Activated CD8-positive, alpha-beta T cell treated with anti-CD3 and anti-CD28 coated beads, Interleukin-2, amount 10 ng/mL, durations not matched to agents 7 days and 5 days (primary cell): ENCODE data around the gene GAS7. TPM values are rescaled to one million over a fixed set of nuclear protein-coding genes. Genes with fewer than 3 reads are reported as not detected.
A peak's percentile ranks its signal among the peaks of the same experiment; 100 is the strongest.

Experiments used
- ATAC-seq: fragments of 150-1000 bp; cut with Tn5 transposase; one replicate; pipeline ENCODE4 v1.10.0; 2021; ENCODE audit warnings: moderate library complexity
- CTCF ChIA-PET: fragments of 350-600 bp; sonication (Branson Sonifier 250); formaldehyde crosslinking; loops from one replicate; lab custom pipeline; 2021; ENCODE audit warnings: antibody characterized with exemption; lab: Charles Lee
- POLR2A ChIA-PET: fragments of 350-600 bp; sonication (Branson Sonifier 250); formaldehyde crosslinking; loops from one replicate; lab custom pipeline; 2021; ENCODE audit warnings: antibody characterized with exemption; lab: Charles Lee
- DNase-seq: peaks from one replicate; pipeline ENCODE4 v3.0.0-alpha.2; 2020
- H3K27ac Mint-ChIP-seq: one replicate; pipeline ENCODE4 v1.8.0; 2021; ENCODE audit warnings: mild to moderate bottlenecking, mixed read lengths
- H3K27me3 Mint-ChIP-seq: one replicate; pipeline ENCODE4 v1.8.0; 2021; ENCODE audit warnings: low read depth, mixed read lengths
- H3K36me3 Mint-ChIP-seq: one replicate; pipeline ENCODE4 v1.8.0; 2021; ENCODE audit warnings: low read depth, mixed read lengths
- H3K4me1 Mint-ChIP-seq: one replicate; pipeline ENCODE4 v1.8.0; 2021; ENCODE audit warnings: low read depth, mixed read lengths
- H3K4me3 Mint-ChIP-seq: one replicate; pipeline ENCODE4 v1.8.0; 2021; ENCODE audit warnings: mild to moderate bottlenecking, mixed read lengths
- H3K9me3 Mint-ChIP-seq: one replicate; pipeline ENCODE4 v1.8.0; 2022; ENCODE audit warnings: mixed read lengths; ENCODE audit not compliant: insufficient read depth
- total RNA-seq, 2 experiments: library from RNA; stranded (reverse); gene quantifications; one replicate each; pipeline ENCODE4 v1.2.3, GENCODE V29; 2021

Gene GAS7
- total RNA-seq, 2 experiments from 2014 or later, result 0.61 to 1.6 TPM

DNA sequence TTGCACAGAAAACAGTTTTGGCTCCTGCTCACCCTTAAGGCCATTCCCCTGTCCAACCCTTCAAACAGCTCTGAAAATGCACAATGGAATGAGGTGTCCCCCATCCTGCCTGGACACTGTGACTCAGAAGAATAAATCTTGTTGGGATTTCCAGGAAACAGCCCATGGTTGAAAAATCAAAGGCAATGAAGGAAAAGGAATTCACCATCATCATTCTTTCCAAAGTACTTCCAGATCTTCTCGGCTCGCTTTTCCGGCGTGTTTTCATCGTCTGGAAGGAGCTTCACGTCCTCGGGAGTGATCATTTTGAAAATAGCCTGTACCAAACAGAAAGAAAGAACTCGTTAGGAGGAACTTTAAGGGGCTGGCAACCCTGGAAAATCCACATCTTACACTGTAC lies 297.6 kb downstream of the GAS7 start:
- DNase-seq, result no peak
- no peak for ATAC-seq
- CTCF ChIA-PET, result no interaction called here
- no peaks in the 10 kb centered on the region for H3K36me3 Mint-ChIP-seq
- H3K4me3 Mint-ChIP-seq, result no peak overlapping the region
- H3K9me3 Mint-ChIP-seq, result no peaks in the 10 kb centered on the region
- POLR2A ChIA-PET, result no interaction called here
- no peaks in the 10 kb centered on the region for H3K27me3 Mint-ChIP-seq
- H3K27ac Mint-ChIP-seq, result no peak overlapping the region
- no peaks in the 10 kb centered on the region for H3K4me1 Mint-ChIP-seq

DNA sequence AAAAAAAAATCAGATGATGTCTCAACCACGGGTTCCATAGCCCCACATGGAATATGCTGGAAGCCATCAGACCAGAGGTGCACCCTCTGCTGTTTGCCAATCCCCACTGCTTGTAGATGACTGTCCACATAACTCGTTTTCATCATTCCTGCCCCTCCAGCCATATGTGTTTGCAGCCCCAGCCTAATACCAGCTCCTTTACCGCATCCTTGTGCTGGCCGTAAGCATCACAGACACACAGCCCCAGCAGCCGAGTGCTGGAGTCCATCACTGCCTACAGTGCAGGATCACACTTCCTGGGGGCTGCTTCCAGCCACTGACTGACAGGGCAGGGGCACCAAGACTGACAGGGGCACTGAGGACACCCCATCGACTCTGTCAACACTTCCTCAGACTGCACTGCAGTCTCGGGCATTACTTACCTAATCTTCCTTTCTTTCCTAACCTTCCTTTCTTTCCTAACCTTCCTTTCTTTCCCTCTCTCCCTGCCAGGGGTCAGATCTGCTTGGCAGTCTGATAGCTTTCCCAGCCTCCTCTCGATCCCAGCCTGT lies 298.3 kb downstream of the GAS7 start:
- no peaks in the 10 kb centered on the region for H3K9me3 Mint-ChIP-seq
- H3K4me3 Mint-ChIP-seq, result no peak overlapping the region
- ATAC-seq, result no peak
- ChIA-PET POLR2A (no interaction called here), CTCF (no interaction called here)
- no peaks in the 10 kb centered on the region for H3K27me3 Mint-ChIP-seq
- no peak for DNase-seq
- H3K4me1 Mint-ChIP-seq, result no peaks in the 10 kb centered on the region
- H3K36me3 Mint-ChIP-seq, result no peaks in the 10 kb centered on the region
- no peak overlapping the region for H3K27ac Mint-ChIP-seq

DNA sequence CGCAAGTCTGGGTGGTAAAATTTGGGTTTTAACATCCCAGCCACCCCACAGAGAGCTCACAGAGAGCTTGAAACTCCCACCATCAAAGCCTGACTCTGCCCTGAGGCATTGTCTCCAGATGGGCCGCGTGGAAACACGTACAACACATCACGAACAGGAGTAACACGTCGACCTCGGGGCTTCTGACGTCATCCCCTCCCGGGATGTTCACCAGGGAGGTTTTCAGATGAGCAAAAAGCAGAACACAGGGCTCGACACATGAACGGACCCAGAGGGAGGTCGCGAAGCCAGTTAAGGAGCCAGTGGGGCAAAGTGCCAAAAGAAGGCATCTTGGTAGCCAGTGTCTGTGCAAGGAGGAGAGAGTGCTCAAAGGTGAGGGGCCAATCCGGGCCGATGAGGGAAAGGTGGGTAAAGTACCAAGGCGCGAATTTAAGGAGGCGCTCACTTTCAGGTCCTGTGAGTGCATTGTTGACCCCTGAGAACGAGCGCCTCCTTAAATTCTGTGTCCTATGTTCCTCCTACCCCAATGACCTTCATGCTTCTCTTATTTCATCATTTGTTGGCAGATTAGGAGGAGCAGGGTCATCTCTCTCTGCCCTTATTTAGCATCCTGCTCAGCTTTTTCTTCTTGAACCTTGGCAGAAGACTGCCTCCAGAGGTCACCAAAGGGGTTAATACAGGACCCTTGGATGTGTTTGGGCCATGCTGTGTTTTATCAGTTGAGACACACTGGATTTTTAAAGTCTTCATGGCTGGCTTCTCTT lies 298.9 kb downstream of the GAS7 start:
- ATAC-seq (no peak), DNase-seq (no peak)
- Mint-ChIP-seq H3K4me3 (no peak overlapping the region), H3K36me3 (no peaks in the 10 kb centered on the region), H3K9me3 (no peaks in the 10 kb centered on the region), H3K4me1 (no peaks in the 10 kb centered on the region), H3K27ac (no peak overlapping the region), H3K27me3 (no peaks in the 10 kb centered on the region)
- ChIA-PET POLR2A (no interaction called here), CTCF (no interaction called here)

DNA sequence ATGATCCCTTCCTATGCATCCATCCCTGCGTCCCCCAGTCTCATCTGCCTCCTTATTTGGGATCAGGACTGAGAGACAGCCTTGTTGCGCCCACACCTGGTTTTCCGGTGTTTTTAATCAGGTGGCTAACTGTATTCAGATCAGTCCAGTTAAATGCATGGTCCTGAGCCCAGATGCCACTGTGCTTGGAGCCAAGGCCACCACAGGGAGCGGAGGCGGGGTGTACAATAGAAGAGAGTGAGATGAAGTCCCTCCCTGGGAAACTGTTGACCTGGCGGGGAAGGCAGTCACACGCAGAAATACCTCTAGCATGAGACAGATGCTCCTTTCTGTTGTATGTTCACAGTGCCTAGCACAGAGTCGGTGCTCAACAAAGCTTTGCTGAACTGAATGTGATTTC lies 299.6 kb downstream of the GAS7 start:
- Mint-ChIP-seq H3K27ac (no peak overlapping the region), H3K36me3 (no peaks in the 10 kb centered on the region), H3K4me1 (no peaks in the 10 kb centered on the region), H3K27me3 (no peaks in the 10 kb centered on the region), H3K9me3 (no peaks in the 10 kb centered on the region), H3K4me3 (no peak overlapping the region)
- ATAC-seq (no peak), DNase-seq (no peak)
- CTCF ChIA-PET, result no interaction called here
- POLR2A ChIA-PET, result no interaction called here

DNA sequence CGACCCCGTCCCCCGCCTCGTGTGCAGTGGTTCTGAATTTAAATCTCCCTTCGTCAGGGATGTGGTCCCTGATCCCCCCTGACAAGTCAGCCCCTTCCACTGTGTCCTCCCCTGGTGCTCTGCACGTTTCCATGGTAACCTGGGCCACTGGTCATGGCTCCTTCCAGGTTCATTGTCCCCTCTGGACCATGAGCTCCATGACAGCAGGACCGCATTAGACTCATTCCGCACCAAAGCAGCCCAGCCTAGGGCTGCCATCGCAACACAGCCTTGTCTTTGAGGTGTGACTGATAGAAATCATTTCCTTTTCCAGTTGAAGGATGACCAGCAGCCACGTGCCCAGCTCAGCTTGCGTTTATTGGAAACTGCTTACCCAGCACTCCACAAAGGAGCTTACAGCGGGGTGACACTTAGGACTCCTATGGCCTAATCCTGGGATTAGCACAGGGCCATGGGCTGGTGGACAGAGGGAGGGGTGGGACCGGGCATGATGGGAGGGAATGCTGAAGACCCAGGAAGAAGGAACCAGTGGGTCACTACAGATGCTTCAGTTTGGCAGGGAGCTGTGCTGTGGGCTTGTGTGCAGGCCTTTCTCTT lies 300.9 kb downstream of the GAS7 start:
- Mint-ChIP-seq H3K4me1 (no peaks in the 10 kb centered on the region), H3K9me3 (no peaks in the 10 kb centered on the region), H3K4me3 (no peak overlapping the region), H3K27me3 (peaks cover 4% of the 10 kb centered on the region), H3K27ac (no peak overlapping the region), H3K36me3 (no peaks in the 10 kb centered on the region)
- POLR2A ChIA-PET, result no interaction called here
- DNase-seq (no peak), ATAC-seq (no peak)
- CTCF ChIA-PET, result no interaction called here

DNA sequence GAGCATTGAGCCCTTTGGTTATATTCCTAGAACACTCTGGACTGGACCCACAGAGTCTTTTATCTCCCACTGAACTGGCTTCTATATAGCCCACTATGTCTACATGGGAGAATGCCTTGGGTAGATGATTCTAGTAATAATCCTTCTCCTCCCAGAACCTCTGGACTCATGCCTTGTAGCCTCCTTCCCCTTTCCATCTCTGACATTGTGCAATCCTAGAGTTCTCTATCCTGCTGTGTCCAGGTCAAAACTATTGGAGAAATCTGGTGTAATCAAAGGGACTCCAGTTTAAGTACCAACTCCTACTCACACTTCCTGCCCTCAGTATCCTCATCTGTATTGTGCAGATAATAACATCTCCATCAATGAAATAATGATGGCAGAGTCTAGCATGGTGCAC lies 302.5 kb downstream of the GAS7 start:
- Mint-ChIP-seq H3K27me3 (peaks cover 4% of the 10 kb centered on the region), H3K4me3 (no peak overlapping the region), H3K4me1 (no peaks in the 10 kb centered on the region), H3K36me3 (no peaks in the 10 kb centered on the region), H3K27ac (no peak overlapping the region), H3K9me3 (no peaks in the 10 kb centered on the region)
- POLR2A ChIA-PET, result no interaction called here
- DNase-seq, result no peak
- CTCF ChIA-PET, result no interaction called here
- ATAC-seq, result no peak

DNA sequence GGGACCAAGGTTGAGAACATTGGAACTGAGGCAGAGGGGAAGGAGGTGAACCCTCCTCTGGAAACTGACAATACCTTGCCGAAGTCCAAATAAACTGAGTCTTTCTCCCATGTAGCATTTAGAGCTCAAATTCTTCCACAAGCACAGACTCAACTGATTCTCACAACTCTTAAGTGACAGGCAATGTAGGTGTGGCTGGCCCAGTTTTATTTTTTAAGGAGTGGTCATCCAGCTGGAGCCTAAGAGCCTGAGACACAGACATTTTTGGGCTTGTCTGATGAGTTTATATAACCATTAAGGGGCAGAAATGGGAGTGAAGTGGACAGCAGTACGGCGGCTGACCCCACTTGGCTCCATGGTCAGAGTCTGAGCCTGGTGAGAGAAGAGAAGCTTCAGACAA lies 304.2 kb downstream of the GAS7 start:
- ATAC-seq (no peak), DNase-seq (no peak)
- ChIA-PET POLR2A (no interaction called here), CTCF (no interaction called here)
- H3K27me3 Mint-ChIP-seq, result peaks cover 4% of the 10 kb centered on the region
- no peak overlapping the region for H3K27ac Mint-ChIP-seq
- H3K4me3 Mint-ChIP-seq, result no peak overlapping the region
- no peaks in the 10 kb centered on the region for H3K9me3 Mint-ChIP-seq
- H3K4me1 Mint-ChIP-seq, result no peaks in the 10 kb centered on the region
- H3K36me3 Mint-ChIP-seq, result no peaks in the 10 kb centered on the region

DNA sequence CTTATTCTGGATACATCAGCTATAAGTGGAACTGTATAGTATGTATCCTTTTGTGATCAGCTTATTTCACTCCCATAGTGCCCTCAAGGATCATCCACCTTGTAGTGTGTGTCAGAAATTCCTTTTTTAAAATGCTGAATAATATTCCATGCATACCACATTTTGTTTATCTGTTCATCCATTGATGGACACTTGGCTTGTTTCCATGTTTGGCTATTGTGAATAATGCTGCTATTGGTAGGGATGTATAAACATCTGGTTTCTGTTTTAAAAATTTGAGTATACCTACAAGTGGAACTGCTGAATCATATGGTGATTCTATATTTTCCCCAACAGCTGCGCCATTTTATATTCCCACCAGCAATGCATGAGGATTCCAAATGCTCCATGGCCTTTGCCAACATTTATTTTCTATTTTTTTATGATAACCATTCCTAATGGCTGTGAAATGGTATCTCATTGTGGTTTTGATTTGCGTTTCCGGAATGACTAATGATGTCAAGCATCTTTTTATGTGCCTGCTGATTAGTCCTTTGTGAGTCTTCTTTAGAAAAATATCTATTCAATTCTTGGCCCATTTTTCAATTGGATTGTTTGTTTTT lies 304.9 kb downstream of the GAS7 start:
- Mint-ChIP-seq H3K27ac (no peak overlapping the region), H3K36me3 (no peaks in the 10 kb centered on the region), H3K9me3 (no peaks in the 10 kb centered on the region), H3K27me3 (peaks cover 4% of the 10 kb centered on the region), H3K4me1 (no peaks in the 10 kb centered on the region), H3K4me3 (no peak overlapping the region)
- ChIA-PET CTCF (no interaction called here), POLR2A (no interaction called here)
- ATAC-seq, result no peak
- no peak for DNase-seq

DNA sequence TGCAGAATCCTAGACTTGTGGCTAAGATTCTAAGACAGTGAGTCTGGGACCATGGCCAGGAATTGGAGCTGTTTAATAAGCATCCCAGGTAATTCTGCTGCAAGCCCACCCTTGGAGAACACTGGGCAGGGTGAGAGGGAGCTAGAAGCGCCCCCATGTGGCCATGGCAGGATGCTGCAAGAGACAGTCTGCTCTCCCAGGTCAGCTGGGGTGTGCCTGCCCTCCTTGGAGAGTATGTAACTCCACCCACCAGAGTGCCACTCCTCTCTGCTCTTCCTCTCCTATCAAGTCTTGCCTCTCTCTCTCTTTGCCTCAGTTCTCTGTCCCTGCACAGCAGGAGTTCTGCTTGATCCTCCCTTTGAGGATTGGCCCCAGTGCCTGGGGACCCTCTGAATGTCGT lies 308.3 kb downstream of the GAS7 start:
- Mint-ChIP-seq H3K36me3 (no peaks in the 10 kb centered on the region), H3K9me3 (no peaks in the 10 kb centered on the region), H3K4me3 (no peak overlapping the region), H3K27ac (no peak overlapping the region), H3K4me1 (no peaks in the 10 kb centered on the region), H3K27me3 (peaks cover 4% of the 10 kb centered on the region)
- ATAC-seq (peak; percentile 51), DNase-seq (no peak)
- POLR2A ChIA-PET, result no interaction called here
- CTCF ChIA-PET, result no interaction called here

DNA sequence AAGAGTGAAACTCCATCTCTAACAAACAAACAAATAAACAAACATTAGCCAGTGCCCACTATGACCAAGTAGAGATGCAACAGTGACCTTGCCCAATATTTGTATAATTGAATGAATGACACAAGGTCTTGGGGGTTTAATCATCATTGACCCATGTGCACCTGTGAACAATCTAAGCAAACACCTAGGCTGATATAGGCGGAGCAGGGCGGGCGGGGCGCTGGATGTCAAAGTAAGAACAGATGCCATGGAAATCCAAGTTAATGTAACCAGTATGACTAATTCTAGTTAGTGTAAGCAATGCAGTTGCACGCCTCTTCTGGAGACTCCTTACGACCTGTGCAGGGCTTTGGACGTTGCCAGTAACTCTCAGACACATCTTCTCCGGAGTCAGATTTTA lies 310.9 kb downstream of the GAS7 start:
- Mint-ChIP-seq H3K27me3 (no peaks in the 10 kb centered on the region), H3K4me3 (no peak overlapping the region), H3K27ac (no peak overlapping the region), H3K36me3 (no peaks in the 10 kb centered on the region), H3K9me3 (peaks cover 8% of the 10 kb centered on the region), H3K4me1 (no peaks in the 10 kb centered on the region)
- DNase-seq (no peak), ATAC-seq (no peak)
- ChIA-PET POLR2A (no interaction called here), CTCF (no interaction called here)

DNA sequence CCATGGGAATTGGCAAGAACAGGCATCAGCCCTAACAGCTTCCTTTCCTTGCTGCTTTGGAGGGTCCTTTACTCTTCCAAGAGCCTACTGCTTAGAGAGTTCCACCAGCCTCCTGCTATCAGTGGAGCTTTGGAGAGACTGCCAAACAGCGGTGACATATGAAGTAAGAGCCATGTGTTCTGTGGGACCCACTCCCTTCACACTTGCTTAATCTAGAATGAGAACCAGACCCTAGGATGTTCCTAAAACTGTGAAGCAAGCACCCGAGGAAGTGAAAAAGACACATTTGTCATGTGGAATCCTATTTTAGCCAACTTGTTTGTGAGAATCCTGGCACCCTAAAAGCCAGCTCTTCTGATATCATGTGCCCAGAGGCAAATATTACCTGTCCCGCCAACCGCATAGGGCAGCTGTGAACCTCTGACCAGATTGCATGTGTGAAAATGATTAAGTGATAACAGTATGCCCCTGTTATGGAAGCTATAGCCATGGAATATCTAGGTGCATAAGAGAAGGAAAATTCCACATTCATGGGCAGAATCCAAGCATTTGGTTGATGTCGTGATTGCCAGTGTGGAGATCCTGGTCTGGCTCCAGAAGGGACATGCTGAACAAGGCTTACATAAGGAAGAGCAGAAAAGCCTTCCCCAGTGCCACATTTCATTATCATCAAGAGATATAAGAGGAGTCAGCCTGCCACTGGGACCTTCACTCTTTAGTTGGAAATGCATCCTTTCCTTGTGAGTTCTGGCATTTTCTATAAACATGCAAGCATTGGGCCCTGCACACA lies 312.1 kb downstream of the GAS7 start:
- CTCF ChIA-PET, result no interaction called here
- DNase-seq (no peak), ATAC-seq (no peak)
- Mint-ChIP-seq H3K4me3 (no peak overlapping the region), H3K9me3 (peaks cover 15% of the 10 kb centered on the region), H3K36me3 (no peaks in the 10 kb centered on the region), H3K27ac (no peak overlapping the region), H3K27me3 (no peaks in the 10 kb centered on the region), H3K4me1 (no peaks in the 10 kb centered on the region)
- POLR2A ChIA-PET, result no interaction called here

DNA sequence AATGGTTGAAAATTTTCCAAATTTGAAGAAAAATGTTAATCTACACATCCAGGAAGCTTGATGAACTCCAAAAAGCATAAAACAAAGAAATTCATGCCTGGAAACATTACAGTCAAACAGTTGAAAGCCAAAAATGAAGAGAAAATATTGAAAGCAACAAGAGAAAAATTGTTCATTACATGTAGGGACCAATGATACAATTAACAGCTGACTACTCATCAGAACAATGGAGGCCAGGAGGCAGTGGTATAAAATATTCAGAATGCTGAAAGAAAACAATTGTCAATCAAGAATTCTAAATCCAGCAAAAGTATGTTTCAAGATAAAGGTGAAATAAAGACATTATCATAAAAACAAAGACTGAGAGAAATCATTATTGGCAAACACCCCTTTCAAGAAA lies 315.0 kb downstream of the GAS7 start:
- POLR2A ChIA-PET, result no interaction called here
- DNase-seq (no peak), ATAC-seq (no peak)
- no peaks in the 10 kb centered on the region for H3K36me3 Mint-ChIP-seq
- H3K27ac Mint-ChIP-seq, result no peak overlapping the region
- no peaks in the 10 kb centered on the region for H3K4me1 Mint-ChIP-seq
- CTCF ChIA-PET, result no interaction called here
- H3K9me3 Mint-ChIP-seq, result peaks cover 15% of the 10 kb centered on the region
- H3K27me3 Mint-ChIP-seq, result no peaks in the 10 kb centered on the region
- no peak overlapping the region for H3K4me3 Mint-ChIP-seq
